COLO668 (cell line): ENCODE results near the gene RABGAP1L.
"Not testable (repeated sequence)": the region's sequence is repeated elsewhere in the genome, so short reads cannot be mapped to it uniquely, and the experiment has no call there.

Experiments used
- DNase-seq: peaks from one replicate; lab custom pipeline; 2025; ENCODE audit not compliant: unreplicated experiment; lab: John Stamatoyannopoulos, UW

The RABGAP1L gene

DNA sequence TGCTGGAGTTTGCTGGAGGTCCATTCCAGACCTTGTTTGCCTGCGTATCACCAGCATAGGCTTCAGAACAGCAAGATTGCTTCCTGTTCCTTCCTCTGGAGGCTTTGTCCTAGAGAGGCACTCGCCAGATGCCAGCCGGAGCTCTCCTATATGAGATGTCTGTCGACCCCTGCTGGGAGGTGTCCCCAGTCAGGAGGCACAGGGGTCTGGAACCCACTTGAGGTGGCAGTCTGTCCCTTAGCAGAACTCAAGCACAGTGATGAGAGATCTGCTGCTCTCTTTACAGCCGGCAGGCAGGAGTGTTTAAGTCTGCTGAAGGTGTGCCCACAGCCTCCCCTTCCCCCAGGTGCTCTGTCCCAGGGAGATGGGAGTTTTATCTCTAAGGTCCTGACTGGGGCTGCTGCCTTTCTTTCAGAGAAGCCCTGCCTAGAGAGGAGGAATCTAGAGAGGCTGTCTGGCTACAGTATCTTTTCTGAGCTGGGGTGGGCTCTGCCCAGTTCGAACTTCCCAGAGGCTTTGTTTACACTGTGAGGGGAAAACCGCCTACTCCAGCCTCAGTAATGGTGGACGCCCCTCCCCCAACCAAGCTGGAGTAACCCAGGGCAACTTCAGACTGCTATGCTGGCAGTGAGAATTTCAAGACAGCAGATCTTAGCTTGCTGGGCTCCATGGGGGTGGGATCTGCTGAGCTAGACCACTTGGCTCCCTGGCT, 493.4 kb downstream of the RABGAP1L start:
- DNase-seq, result no peak

DNA sequence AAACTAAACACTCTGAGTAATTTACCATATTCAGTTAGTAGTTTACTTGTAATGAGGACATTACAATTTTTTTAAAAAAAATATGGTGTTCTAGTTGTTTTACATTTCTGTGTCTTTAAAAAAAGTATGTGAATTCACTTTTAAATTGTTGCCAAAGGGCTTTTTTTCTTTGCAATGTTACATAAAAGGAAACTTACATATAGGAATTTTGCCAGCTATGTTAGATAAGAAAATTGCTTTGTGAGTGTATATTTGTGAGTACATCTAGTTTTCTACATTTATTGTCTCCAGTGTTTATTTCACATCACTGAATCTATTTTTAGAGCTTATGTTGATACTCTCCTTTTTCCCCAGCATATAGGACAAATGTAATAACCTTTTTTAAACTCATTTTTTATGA, 495.2 kb downstream of the RABGAP1L start:
- DNase-seq, result no peak

DNA sequence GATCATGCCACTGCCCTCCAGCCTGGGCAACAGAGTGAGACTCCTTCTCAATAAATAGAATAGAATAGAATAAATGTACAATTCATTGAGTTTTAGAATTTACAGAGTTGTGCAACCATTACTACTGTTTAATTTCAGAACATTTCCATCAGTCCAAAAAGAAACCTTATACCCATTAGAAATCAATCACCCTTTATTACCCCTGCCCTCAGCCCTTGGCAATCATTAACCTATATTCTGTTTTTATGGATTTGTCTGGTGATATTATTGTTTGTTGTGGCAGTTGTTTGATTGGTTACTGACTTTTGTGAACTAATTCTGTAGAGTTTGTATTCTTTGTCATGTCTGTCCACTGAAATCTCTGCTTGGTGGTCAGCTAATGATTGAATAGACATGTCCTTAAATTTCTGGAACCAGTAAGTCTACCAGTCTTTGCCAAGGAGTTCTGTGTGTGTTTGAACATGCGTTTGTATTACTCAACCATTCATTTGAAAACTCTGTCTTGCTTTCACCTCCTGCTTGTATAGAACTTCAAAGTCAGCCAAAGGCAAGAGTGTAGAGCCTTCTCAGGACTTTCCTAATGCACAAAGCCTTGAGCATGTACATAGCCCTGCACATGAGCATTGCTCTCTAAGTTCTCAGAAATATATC, 497.2 kb downstream of the RABGAP1L start:
- DNase-seq, result no peak

DNA sequence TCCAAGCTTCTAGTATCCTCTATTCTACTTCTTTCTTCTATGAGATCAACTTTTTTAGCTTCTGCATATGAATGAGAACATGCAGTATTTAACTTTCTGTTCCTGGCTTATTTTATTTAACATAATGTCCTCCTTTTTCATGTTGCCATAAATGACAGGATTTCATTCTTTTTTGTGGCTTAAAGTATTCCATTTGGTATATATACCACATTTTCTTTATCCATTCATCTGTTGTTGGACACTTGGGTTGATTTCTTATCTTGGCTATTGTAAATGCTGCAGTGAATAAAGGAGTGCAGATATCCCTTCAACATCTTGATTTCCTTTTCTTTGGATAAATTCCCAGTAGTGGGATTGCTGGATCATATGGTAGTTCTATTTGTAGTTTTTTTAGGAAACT, 498.1 kb downstream of the RABGAP1L start:
- DNase-seq, result no peak

DNA sequence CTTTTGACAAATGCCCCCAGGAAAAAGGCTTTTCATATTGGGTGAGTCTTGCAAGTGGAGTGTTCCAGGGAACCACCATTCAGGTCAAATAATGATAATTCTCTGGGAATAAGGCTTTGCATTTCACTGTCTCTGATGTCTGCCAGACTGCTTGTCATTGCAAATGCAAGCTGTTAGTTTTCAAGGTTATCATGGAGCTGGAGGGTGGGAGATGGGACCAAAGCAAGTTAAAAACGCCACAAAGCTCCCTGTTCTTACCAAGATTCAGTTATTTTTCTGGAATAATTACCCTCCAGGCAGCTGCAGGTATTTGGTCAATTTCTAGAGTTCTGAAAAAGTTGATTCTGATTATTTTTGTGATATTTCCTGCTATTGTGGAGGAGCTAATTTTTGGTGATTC, 498.6 kb downstream of the RABGAP1L start:
- DNase-seq, result no peak

DNA sequence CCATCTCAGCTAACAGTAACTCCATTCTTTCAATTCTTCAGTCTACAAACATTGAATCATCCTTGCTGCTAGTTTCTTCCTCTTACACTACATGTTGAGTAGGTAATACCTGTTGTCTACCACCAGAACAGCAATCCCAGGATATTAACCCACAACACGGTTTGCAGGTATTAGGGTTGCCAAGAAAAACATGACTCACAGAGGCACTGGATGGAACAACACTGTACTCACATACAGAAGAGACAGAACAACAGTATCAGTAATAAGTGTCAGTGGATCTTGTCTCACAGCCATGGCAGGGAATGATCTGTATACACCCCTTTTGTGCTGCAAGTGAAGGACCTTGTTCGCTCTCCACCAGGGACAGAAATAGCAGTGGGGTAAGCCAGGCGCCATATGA, 500.5 kb downstream of the RABGAP1L start:
- no peak for DNase-seq

DNA sequence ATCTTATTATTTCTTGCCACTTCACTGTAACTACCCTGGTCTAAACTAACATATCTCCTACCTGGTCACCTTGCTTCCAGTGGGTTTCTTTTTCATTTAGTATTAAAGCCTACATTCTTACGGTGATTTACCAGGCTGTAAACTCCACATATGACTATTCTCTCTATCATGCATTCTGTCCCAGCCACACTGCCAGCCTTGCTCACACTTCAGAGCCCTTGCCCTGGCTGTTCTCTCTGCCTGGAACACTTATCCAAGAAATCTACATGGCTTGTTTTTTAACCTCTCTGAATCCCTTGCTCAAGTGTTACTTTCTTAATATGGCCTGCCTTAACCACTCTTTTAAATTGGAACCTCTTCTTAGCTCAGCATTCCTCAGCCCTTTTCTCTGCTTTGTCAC, 501.2 kb downstream of the RABGAP1L start:
- DNase-seq, result no peak

DNA sequence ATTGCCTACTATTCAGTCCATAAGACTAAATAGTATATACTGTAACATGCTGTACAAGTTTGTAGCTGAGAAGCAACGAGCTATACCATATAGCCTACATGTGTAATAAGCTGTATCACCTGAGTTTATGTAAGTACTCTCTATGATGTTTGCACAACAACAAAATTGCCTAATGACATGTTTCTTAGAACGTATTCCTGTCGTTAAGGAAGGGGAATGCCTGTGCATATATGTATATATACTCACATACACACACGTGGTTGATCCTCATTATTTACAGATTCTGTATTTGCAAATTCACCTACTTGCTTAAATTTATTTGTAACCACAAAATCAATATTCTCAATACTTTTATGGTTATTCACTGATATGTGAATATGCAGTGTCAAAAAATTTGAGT, 504.0 kb downstream of the RABGAP1L start:
- DNase-seq, result no peak

DNA sequence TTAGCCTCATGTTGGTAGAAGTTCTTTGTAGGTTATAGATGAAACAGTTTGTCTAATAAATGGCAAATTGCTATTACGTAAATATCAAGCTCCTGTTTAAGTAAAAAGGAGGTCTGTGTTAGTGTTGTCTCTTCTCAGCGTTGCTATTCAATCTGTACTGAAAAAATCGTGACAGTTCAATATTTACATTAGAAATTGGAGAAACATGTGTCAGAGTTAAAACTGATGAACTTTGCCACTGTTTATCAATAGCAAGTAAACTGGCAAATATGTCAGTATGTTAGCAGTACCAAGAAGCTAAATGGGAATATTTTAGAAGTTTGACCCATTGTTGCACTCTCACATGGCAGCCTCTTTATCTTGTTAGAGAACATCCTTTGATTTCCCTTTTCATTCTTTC, 506.9 kb downstream of the RABGAP1L start:
- DNase-seq, result no peak

DNA sequence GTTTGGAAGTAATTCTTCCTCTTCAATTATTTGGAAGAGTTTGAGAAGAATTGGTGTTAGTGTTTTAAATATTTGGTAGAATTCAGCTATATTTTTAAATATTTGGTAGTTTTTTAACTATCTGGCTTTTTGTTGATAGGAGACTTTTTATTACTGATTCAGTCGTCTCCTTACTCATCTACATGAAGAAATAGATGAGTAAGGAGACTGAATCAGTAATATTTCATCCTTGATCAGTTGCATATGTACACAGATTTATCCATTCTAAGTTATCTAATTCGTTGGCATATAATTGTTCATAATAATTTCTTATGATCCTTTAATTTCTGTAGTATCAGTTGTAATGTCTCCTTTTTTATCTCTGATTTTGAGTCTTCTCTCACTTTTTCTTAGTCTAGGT, 512.5 kb downstream of the RABGAP1L start:
- no peak for DNase-seq

DNA sequence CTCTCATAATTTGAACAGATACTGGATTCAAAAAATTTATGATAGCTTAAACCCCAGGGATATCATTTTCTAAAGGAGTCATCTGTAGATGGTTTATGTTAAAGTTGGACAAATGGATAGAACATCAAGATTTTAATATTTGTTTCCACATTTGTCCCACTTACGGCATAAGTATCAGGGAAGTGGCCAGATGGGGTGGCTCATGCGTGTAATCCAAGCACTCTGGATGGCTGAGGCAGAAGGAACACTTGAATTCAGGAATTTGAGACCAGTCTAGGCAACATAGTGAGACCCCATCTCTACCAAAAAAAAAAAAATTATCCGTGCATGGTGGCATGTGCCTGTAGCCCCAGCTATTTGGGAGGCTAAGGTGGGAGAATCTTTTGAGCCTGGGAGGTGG, 517.5 kb downstream of the RABGAP1L start:
- no peak for DNase-seq

DNA sequence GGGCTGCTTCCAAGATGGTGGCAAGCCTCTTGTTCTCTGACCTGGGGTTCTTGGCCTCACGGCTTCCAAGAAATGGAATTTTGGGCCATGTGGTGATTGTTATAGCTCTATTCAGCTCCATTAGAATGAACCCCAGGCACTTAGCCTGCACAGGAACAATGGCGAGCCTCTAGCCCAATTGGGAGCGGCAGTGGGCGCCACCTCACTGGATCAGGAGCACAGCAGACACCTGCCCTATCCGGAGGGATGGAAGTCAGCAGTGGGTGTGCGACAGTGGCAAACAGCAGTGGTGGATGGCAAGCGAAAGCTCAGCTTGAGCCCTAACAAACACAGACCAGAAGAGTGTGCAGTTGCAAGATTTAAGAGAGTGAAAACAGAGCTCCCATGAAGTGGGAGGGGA, 519.3 kb downstream of the RABGAP1L start:
- no peak for DNase-seq

DNA sequence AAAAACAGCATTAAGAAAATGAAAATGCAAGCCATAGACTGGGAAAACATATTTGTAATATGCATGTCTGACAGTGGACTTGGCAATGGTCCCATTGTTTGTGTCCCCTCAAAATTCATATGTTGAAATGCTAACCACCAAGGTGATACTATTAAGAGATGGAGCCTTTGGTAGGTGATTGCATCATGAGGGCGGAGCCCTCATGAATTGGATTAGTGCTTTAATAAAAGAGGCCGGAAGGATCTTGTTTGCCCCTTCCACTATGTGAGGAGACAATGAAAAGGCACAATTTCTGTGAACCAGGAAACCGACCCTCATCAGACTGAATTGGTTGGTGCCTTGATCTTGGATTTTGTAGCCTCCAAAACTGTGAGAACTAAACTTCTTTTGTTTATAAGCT, 520.8 kb downstream of the RABGAP1L start:
- DNase-seq, result no peak

DNA sequence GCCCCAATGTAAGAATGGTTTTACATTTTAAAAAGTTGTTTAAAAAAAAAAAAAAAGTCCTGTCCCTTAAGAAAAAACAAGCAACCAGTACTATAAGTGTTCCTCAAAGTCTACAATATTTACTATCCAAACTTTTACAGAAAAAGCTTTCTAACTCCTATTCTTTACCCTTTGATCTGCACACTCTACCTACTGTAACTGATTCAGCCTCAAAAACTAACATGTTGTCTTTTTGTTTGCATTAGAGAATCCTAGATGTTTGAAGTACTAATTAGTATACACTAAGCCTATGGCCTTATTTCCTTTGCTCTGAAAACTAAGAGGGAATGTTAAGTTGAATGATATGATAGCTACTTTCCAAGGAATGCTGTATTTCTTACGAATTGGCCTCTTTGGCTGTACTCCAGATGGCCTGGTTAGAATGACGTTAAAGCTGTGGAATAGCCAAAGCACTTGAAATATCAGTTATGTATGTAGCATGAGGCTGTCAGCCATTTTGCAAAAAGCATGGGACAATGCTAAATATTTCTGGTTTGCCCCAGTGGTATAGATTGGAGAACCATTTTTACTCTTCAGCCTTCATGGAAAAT, 523.2 kb downstream of the RABGAP1L start:
- DNase-seq, result no peak

DNA sequence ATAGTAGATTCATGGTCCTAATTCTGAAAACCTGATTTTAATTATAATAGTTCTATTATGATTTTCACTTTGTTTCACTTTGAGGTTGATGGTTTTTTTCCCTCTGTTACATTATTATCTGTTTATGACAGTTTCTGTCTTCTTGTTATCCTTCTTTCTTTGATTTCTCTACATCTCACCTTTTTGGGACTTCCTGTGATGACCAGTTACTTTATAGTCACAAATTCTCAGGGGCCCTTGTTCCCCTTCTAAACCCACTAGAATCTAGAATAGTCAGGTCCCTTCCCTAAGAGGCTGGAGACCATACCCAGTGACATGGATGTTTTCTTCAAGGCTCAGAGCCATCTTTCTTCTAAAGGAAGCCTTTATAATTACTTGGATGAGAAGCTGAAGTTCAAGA, 526.9 kb downstream of the RABGAP1L start:
- no peak for DNase-seq

DNA sequence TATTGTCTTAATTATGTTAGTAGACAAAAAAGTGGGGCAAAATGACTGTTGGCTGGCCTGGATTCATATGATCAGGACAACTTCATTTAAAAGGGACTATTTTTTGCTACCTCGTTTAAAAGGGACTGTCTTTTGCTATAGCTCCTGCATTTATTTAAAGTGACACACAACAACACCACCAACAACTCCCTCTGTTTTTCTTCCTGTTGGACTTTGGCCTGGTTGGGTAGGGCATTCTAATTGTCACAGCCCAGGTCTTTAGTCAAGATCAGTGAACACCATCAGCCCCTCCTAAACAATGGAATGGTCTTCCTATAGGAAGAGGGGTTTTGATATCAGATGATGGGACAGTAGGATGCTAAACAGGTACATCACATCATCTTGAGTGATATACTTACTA, 530.2 kb downstream of the RABGAP1L start:
- no peak for DNase-seq

DNA sequence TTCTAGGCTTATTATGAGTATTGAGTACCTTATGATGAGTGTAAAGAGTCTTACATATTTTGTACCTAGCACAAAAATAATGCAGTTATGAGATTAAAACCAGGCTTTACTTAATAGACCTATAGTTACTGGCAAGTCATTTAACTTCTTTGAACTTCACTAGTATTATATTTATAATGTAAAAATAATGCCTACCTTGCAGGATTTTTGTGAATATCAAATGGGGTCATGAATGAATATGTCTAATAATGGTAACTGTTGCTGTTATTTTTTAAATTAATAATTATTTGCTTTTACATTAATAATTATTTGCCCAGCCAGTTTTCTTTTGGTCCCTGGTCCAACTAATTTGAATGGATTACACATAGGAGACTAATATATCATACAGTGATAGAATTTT, 530.9 kb downstream of the RABGAP1L start:
- no peak for DNase-seq

DNA sequence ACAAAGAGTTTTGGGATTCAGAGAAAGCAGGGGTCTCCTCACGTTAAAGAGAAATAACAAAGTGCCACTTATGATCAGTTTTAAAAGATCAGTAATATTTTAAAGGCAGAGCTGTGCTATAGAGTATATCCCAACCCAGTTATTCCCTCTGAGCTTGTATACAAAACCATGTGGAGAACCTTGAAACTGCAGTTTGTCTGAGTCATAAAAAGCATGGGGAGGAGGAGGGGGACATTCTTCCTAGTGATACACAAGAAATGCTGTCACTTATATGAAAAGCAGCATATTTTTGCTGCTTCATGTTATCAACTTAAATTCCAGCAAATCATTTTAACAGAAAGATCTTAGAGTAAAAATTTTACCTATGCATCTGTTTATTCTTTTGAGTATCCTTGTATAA, 533.0 kb downstream of the RABGAP1L start:
- DNase-seq, result no peak

DNA sequence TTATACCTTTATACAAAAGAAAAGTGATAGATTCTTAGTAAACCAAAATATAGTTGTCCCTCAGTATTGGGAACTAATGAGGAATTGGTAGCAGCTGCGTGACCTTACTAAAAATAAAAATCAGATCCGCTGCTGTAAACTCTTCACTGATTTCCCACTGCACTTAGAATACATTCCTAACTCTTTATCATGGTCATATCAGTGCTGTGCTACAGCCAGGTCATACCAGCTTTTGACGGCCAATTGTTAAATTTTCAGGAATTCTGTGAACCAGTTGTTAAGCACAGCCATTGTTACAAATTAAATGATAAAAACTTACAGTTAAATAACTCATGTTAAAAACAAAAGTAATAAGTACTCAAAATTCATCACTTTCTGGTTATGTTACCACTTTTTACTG, 533.8 kb downstream of the RABGAP1L start:
- DNase-seq, result no peak

DNA sequence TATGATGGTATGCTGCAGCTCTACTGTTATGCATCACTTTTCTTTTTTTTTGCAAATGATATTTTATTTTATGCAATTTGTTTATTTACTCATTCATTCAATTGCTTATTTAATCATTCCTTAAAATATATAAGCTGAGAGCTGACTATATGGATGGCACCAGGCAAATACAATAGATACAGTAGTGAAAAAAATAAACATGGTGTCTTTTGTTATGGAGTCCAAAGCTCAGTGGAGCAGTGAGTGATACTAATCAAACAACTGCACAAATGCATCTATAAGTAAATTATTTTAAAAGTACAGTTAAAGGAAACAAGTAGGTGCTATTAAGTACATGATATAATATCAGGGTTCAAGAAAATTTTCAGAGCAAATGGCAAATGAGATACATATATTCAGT, 534.2 kb downstream of the RABGAP1L start:
- DNase-seq, result not testable (repeated sequence)

DNA sequence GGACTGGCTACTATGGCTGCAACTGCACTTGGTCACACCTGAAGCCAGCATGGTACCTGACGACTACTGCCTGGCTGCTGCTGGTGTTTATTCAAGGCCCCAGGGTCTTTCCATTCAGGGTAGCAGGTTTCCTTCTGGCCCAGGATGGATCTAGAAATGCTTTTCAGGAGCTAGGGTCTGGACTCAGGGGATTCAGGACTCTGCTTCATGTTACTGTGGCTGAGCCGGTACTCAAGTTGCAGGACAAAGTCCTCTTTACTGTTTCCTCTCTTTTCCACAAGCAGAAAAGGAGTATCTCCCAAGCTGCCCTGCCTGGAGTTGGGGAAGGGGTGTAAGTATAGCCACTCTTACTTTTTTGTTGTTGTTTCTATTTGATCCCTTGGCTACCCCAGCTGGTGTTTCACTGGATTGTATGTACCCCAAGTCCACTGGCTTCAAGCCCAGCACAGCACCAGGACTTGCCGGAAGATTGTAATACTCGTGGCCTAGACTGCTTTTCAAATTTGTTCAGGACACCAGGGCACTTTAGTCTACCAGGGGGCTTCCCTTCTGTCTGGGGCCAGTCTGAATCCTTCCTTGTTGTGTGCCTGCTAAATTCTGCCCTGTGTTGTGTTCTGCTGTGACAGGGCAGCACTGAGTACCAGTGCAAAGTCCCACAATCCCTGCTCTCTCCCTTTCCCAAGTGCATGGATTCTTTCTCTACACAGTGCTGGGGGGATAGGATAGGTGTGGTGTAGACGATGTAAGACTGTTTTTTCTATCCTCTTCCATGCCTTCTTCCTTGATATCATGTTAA, 536.9 kb downstream of the RABGAP1L start:
- no peak for DNase-seq

DNA sequence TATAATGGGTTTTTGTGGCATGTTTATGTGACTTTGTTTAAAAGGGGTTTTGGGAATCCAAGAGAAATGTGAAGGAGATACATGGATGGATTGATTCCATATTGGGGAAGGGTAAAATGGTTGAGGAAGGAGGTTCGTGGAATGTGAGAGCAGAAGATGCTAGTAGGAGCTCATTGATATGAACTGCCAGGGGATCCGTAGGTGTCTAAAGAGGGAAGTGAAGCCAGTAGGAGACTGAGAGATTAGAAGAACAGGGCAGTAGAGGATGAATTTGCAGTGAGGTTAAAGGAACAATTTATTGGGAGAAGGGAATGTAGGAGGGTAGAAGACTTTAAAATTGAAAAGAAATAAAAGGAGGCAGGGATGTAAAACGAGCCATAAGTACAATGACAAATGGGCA, 541.0 kb downstream of the RABGAP1L start:
- no peak for DNase-seq
